ENCODE measurements around the gene CASP8.

Gene CASP8

DNA sequence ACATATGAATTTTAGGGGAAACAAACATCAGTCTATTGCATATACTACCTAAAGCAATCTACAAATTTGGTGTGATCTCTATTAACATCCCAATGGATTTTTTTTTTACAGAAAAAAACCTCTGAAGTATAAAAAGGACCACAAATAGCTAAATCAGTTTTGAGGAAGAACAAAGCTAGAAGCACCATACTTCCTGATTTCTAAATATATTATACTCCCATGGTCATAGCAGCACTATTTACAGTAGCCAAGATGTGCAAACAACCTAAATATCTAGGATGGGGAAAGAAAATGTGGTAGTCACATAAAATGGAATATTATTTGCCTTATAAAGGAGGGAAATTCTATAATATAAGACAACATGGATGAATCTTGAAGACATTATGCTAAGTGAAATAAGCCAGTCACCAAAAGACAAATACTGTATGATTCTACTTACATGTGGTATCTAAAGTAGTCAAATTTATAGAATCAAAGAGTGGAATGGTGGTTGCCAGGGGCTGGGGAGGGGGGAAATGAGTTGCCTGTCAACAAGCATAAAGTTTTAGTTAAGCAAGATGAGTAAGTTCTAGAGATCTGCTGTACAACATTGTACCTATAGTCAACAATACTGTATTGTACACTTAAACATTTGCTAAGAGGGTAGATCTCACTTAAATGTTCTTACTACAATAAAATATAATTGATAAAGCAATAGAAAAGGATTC lies 17.6 kb upstream of the CASP8 start:
- DNase-seq (ENCODE audit: low read depth in 2 of 2), result no peak

DNA sequence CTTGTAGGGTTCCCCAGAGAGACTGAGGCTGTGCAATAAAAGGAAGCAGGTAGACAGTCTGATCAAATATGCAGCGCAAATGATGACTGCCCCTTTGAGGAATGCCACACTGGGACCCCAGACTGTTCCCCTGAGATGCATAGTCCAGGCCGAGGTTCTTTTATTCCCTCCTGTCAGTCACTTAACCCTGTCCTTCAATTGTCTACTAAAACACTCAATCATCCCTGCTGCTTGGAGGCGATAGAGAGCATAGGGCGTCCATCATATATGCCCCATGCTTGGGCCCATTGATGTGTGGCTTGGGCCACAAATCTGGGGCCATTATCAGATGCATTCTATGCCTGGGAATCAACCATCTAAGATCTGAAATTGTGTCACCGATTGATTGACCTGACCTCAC lies 15.5 kb upstream of the CASP8 start:
- no peak for DNase-seq (ENCODE audit: low read depth in 2 of 2)

DNA sequence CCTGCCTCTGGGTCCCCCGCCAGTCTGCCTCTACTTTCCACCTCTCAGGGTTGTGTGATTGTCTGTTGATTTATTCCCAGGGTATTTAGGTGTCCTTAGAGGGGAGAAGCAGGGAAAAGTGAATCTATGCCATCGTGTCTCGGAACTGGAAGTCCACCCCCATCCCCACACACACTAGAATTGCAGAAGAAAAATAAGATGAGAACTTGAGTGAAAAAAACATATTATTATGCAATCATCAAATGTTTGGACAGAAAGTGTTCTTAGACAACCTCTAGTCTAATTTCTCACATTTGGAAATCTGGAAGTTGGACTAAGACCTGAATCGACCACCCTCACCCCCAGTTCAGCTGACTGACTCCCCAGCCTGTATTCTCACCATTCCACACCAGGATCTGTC lies 14.1 kb upstream of the CASP8 start:
- DNase-seq (ENCODE audit: low read depth in 2 of 2), result no peak

DNA sequence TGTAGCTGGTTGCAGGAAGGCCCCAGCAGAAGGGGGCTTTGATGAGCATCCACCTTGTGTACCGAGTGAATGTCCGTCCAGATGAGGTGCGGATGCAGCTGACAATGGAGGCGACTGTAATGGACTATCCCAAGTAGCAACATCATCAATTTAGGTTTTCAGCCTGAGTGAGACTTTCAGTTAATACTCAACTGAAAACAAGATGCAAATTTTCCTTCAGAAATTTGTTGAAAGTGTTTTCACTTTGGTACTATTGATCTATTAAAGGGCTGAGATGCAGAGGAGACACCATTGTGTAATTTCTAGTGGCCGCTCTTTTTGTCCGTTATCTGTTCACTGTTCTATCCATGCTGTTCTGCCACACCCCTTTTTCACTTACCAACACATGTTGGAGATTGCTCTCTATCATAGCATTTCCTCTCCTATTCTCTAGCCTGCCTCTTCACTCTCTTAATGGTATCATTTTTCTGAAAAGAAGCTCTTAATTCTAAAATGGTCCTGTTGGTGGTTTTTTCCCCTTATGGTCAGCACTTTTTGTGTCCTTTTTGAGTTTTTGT lies 12.0 kb upstream of the CASP8 start:
- DNase-seq (ENCODE audit: low read depth in 2 of 2), result no peak

DNA sequence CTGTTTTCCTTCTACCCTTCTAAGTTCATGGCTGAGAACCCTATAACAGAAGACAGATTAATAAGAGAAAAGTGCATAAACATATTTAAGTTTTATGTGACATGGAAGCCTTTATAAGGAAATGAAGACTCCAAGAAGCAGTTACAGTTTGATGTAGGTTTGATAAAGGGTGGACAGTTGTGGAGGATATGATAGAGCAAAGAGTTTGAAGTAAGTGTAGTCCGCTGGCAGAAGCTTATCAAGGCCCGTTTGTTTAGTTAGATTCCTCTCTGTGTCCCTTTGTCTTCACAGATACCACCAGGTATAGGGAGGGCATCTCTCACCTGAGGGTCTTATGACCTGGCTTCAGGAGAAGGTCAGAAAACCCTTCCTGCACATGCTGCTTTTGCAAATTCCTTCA lies 10.4 kb upstream of the CASP8 start:
- DNase-seq (ENCODE audit: low read depth in 2 of 2), result no peak

DNA sequence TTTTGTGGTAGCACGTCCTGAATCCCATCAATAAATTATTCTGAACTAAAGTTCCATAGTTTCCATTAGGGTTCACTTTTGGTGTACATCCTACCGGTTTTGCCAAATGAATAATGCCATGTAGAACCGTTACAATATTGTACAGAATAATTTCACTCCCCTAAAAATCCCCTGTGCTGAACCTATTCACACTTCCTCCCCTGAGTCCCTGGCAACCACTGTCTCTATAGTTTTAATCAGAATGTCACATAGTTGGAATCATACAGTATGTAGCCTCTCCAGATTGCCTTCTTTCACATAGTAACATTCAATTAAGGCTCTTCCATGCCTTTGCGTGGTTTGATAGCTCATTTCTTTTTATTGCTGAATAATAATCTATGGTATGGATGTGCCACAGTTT lies 9.6 kb upstream of the CASP8 start:
- DNase-seq (ENCODE audit: low read depth in 2 of 2), result no peak

DNA sequence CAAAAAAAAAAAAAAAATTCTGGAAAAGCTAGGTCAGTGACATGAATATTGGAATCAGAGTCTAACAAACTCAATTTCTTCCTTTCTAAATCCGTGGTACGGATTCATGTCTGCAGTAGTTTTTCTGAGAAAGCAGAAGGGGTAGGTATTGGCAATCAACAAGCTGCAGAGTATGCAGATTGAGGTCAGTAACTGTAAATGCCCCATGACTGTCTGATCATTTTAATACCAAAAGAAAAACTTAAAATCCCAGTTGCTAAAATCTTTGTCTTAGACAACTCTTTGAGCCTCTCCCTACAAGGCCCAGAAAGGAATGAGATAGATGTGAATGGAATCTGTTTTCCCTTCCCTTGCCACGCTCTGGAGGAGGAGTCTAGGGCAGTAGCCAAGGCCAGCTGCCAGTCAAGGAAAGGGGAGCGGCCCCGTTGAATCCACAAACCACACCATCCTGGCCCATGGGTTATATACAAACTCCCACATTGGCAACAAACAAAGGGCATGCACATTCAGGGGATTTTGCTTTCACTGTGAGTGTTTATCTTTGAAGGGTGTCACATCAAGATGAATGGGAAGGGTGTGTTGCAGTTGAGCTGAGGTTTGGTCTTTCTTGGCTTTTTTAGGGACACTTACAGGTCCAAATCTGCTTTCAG lies 6.1 kb upstream of the CASP8 start:
- DNase-seq (ENCODE audit: low read depth in 2 of 2), result no peak

DNA sequence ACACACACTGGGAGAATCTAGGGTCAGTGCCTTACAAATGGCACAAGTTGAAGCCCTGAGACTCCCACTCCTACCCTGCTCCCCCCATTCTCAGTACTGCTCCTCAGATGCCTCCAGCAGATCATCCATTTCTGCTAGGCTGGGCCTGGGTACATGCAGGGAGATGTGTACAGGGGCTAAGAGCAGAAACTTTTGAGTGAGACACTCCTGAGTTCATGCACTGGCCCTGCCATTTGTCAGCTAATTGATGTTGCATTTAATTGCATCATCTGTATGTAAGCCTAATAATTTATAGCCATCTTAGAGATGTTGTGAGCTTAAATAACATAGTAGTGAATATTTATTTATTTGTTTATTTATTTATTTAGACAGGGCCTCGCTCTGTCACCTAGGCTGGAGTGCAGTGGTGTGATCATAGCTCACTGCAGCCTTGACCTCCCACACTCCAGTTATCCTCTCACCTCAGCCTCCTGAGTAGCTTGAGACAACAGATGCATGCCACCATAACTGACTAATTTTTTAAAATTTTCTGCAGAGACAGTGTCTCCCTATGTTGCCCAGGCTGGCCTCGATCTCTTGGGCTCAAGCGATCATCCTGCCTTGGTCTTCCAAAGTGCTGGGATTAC lies 4.8 kb upstream of the CASP8 start:
- DNase-seq (ENCODE audit: low read depth in 2 of 2), result no peak

DNA sequence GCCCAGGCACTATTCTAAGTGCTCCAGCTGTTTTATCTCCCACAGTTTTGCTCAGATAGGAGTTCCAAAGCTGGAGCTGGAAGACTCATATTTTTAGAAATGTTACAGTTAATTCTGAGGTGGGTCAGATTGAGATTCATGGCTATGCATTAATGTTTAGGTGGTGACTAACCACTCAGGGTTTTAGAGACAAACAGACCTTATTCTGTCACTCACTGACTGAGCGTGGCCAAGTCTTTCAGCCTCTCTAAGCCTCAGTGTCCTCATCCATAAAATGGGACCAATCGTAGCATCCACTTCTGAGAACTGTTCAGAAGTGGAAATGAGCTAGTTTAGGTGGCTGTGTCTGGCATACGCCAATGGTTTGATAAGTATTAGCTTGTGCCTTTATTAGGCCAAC lies 4.3 kb upstream of the CASP8 start:
- no peak for DNase-seq (ENCODE audit: low read depth in 2 of 2)

DNA sequence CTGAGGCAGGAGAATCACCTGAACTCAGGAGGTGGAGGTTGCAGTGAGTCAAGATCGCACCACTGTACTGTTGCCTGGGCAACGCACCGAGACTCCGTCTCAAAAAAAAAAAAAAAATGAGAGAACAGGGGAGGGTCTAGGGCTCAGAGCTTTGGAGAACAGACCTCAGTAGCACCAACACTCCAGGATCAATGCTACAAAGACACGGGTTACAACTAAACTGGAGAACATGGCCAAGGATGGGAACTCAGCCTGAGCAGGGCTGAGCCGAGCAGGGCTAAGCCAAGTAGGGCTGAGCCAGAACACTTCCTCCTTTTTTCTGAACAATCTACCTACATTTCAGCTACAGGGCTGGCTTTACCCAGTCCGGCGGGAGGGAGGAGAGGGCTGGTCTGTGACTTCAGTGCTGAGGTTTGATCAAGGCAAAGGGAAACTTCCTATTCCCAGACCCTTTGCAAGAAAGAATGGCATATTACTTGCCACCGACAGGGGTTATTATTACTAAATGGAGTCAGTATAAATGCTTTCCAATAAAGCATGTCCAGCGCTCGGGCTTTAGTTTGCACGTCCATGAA lies 2.9 kb upstream of the CASP8 start:
- no peak for DNase-seq (ENCODE audit: low read depth in 2 of 2)

DNA sequence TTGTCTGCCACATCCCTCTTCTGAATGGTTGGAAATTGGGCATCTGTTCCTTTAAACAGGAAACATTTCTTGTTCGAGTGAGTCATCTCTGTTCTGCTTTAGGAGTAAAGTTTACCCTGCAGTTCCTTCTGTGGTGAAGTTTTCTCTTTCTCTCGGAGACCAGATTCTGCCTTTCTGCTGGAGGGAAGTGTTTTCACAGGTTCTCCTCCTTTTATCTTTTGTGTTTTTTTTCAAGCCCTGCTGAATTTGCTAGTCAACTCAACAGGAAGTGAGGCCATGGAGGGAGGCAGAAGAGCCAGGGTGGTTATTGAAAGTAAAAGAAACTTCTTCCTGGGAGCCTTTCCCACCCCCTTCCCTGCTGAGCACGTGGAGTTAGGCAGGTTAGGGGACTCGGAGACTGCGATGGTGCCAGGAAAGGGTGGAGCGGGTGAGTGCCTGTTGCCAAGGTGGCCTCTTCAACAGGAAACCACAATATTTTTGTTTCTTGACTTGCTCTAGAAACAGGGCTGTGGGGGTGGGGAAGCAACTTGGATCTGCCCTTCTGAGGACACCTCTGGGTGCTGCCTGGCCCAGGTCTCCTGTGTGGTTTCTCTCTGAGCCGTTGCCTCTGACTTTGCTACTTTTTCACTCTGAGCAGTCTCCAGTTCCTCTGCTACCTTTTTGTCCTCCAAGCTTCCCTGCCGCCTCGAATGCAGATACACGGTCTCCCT lies 2.2 kb upstream of the CASP8 start:
- peak; percentile 73 to 84 for DNase-seq (ENCODE audit: low read depth in 2 of 2)

DNA sequence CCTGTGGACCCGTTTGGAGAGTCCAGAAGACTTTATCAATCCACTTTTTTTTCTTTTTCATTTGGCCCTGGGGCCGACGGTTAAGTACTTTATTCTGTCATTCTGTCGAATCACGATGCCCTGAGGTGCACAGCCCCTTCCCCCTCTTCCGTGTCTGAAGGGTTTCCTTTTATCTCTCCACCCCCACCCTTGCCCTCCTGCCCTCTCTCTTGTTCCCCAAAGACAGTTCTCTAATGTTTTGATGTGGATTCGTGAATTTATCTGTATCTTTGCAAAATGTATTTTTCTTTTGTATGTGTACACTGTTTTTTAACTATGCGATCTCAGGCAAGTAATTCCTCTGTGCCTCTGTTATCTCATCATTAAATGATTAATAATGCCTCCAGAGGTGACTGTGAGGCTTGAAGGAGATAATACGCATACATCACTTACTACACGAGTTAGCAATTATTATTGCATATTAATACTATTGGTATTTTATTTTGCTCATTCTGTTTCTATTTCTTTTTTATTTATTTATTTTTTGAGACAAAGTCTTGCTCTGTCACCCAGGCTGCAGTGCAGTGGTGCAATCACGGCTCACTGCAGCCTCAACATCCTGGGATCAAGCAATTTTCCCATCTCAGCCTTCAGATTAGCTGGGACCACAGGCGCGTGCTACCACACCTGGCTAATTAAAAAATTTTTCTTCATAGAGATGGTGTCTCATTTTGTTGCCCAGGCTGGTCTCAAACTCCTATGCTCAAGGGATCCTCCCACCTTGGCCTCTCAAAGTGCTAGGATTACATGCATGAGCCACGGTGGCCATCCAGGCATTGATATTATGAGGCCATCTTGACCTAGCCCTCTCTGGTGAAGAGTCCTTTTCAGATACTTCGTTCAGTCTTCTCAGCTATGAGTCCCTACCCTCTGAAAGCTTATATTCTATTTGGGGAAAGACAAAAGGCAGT lies 1.4 kb upstream of the CASP8 start:
- DNase-seq (ENCODE audit: low read depth in 2 of 2), result no peak

DNA sequence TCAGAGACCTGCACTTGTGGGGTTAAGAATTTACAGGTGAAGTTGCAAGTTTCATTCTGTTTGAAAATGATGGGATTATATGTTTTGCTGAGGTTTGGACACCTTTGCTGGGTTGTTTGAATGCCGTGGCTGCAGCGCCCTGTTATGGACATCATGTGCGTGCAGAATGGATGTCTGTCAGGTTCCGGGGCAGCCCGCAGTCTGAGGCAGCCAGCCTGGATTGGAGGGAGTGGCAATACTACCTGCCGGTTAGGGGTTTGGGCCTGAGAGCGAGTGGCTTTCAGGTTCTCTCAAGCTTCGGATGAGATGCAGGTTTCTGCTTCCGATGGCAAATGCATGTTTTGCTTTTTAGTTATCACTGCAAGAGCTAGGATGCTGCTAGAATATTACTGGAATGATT lies 1.1 kb downstream of the CASP8 start:
- peak in 1 of 2 donors; percentile 27 for DNase-seq (ENCODE audit: low read depth in 2 of 2)

DNA sequence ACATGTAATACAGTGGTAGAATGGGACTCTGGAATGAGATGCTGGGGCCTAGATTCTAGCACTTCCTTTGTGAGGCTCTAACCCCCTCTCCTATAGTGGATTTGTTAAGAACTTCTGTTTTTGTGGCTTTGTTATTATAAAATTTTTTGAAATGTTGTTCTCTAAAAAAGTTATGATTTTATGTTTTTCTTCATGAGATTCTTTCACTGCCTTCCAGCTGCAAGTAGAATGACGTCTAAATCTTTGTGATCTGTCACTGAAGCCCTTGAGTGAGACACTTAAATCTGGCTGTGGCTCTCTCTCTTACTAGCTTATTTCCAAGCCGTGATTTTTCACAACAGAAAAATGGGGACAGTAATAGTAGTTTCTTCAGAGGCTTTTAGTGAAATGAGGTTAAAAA lies 1.6 kb downstream of the CASP8 start:
- DNase-seq (ENCODE audit: low read depth in 2 of 2), result no peak

DNA sequence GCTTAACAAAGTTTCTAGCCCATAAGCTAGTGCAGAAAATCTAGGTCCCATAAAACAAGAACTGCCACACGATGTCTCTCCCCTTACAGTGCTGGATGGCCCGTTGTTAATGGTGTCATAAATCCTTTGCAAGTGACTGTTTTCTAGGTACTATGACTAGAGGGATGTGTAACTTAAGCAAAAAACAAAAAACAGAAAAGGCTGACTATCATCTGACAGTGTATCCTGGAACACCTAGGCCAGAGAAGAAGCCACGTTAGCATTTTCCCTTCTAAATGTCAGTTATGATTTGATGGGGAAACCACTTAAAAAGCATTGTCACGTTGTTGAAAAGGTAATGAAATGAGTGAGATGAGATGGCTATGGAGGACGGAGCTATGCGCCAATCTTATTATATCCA lies 2.4 kb downstream of the CASP8 start:
- no peak for DNase-seq (ENCODE audit: low read depth in 2 of 2)

DNA sequence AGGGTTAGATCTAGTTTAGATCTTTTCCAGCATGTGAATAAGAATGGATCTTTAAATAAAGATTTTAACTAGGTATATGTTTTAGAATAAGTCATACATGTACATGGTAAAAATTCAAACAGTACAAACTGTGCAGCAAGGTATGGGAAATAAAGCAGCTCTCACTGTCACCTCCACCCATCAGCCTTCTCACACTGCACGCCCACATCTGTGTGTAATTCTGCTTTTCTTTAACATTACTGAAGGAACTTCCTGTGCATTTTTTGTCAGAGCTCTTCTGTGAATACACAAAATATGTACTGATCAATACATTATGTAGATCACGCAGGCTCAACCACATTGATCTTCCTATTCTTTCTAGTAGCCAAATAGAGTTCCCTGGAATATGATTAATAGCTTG lies 3.4 kb downstream of the CASP8 start:
- DNase-seq (ENCODE audit: low read depth in 2 of 2), result peak in 1 of 2 donors; percentile 8

DNA sequence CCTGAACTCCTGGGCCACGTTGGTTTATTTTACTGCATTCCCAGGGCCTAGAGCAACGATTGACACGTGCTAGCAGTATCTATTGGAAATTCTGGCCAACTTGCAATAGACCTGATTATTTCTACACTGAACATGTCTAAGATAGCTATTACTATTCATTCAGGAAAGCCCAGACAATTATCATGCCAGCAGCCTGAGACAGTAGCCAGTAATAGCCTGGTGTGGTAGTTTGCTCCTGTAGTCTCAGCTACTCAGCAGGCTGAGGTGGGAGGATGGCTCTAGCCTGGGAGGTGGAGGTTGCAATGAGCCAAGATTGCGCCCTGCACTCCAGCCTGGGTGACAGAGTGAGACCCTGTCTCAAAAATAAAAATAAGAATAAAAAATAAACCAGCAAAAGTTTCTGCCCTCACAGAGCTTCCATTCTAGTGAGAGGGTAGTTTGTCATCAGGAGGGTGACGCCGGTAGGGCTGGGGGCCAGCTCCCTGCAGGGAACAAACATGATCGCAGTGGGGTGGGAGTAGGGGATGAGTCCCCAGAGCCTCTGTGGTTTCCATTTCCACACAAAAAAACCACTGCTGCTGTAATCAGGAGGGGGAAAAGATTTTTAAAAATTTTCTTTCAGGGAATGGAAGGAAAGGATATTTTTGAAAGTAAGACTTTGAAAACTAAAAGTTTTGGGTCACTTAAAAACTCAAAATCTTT lies 4.3 kb downstream of the CASP8 start:
- DNase-seq (ENCODE audit: low read depth in 2 of 2), result no peak

DNA sequence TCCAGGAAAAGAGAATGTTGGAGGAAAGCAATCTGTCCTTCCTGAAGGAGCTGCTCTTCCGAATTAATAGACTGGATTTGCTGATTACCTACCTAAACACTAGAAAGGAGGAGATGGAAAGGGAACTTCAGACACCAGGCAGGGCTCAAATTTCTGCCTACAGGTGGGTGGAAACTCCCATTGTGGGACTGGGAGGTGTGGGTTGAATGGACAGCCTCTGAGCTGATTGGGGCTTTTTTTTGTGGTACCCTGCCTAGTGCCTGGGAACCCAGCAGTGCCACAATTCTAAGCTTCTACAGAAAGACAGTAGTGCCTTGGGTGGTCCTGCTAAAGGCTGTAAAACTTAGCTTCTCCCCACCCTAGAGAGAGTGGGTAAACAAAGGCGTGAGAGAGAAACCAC lies 6.3 kb downstream of the CASP8 start:
- no peak for DNase-seq (ENCODE audit: low read depth in 2 of 2)

DNA sequence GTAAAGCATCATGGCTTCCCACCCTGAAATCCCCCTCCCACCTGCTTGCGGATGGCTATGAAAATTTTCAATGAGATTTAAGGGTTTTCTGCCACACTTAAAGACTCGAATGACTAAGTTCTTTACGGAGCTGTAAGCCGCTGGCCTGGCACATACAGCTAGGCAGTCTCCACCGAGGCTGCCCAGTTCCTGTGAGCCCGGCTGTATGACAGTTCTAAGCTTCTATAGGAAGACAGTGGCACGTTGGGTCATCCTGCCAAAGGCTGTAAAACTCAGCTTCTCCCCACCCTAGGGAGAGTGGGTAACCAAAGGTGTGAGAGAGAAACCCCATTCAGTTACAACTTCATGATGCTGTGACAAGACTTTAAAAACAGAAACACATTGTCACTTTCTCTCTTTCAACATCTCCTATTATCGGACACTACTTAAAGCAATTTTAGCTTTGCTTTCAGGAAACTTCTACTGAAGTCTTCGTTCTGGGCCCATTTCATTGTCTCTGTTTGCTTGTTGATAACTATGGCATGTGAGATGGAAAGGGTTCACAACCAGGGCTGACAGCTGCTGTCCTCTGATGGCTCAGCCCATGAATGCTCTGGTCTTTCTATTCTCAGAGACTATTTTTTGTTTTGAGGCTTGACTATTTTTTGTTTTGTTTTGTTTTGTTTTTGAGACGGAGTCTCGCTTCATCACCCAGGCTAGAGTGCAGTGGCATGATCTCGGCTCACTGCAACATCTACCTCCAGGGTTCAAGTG lies 7.1 kb downstream of the CASP8 start:
- no peak for DNase-seq (ENCODE audit: low read depth in 2 of 2)

DNA sequence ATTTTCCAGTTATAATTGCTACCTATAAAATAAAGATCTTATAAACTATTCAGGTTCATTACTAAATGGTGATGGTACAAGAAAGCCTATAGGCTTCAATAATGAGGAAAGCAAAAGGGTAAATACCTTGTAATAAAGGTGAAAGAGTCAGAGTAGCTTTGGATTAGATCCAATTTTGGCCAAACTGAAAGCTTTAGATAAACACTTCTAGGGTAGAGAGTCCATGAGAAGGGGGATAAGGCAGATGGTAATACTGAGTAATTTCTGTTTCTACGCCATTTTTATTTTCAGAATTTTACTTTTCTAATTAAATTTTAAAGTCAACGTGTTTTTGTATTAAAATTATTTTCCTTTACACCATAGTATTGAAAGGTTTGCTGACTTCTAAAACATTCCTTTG lies 9.4 kb downstream of the CASP8 start:
- no peak for DNase-seq (ENCODE audit: low read depth in 2 of 2)

Measured in stimulated activated CD8-positive, alpha-beta memory T cell treated with anti-CD3 and anti-CD28 coated beads, Interleukin-2, amount 100 ng/mL, for 1 hour (primary cell).